Measurements from ENCODE around the gene FNDC3B.
A peak's percentile ranks its signal among the peaks of the same experiment; 100 is the strongest.

FNDC3B gene

GRCh38 chr3:172125963-172126457 is 86.6 kb downstream of the FNDC3B start:
- DNase-seq (ENCODE audit: low read depth) = peak; percentile 91
- peak overlapping the region; percentile 50 for H3K4me3 ChIP-seq (ENCODE audit: low read length)
- H3K27me3 ChIP-seq (replicated peaks; ENCODE audit: control insufficient read depth, insufficient read depth, low read length) = no peaks in the 10 kb centered on the region

GRCh38 chr3:172126741-172127140 is 87.4 kb downstream of the FNDC3B start:
- Histone ChIP-seq H3K4me3 (ENCODE audit: low read length) (peak overlapping the region; percentile 50), H3K9ac (ENCODE audit: low read length) (peak overlapping the region; percentile 62), H3K27me3 (replicated peaks; ENCODE audit: control insufficient read depth, insufficient read depth, low read length) (no peaks in the 10 kb centered on the region), H3K9me3 (ENCODE audit: control insufficient read depth, low read length) (no peaks in the 10 kb centered on the region), H3K4me1 (ENCODE audit: control insufficient read depth, insufficient read depth, low read length) (peaks cover 70% of the 10 kb centered on the region), H3K36me3 (ENCODE audit: control insufficient read depth, insufficient read depth, low read length, severe bottlenecking) (peaks cover 43% of the 10 kb centered on the region)
- peak; percentile 69 for DNase-seq (ENCODE audit: low read depth)

More at GRCh38 chr3:172125963-172126457, 86.6 kb downstream of the FNDC3B start:
- Histone ChIP-seq H3K36me3 (ENCODE audit: control insufficient read depth, insufficient read depth, low read length, severe bottlenecking) (peaks cover 49% of the 10 kb centered on the region), H3K9ac (ENCODE audit: low read length) (peak overlapping the region; percentile 62), H3K9me3 (ENCODE audit: control insufficient read depth, low read length) (no peaks in the 10 kb centered on the region), H3K4me1 (ENCODE audit: control insufficient read depth, insufficient read depth, low read length) (peaks cover 65% of the 10 kb centered on the region)

GRCh38 chr3:172127141-172127540 is 87.8 kb downstream of the FNDC3B start:
- Histone ChIP-seq H3K9ac (ENCODE audit: low read length) (peak overlapping the region; percentile 62), H3K36me3 (ENCODE audit: control insufficient read depth, insufficient read depth, low read length, severe bottlenecking) (peaks cover 43% of the 10 kb centered on the region), H3K9me3 (ENCODE audit: control insufficient read depth, low read length) (no peaks in the 10 kb centered on the region), H3K27me3 (replicated peaks; ENCODE audit: control insufficient read depth, insufficient read depth, low read length) (no peaks in the 10 kb centered on the region), H3K4me1 (ENCODE audit: control insufficient read depth, insufficient read depth, low read length) (peaks cover 73% of the 10 kb centered on the region), H3K4me3 (ENCODE audit: low read length) (peak overlapping the region; percentile 50)
- no peak for DNase-seq (ENCODE audit: low read depth)

GRCh38 chr3:172127929-172128580 is 88.7 kb downstream of the FNDC3B start:
- H3K27me3 ChIP-seq (replicated peaks; ENCODE audit: control insufficient read depth, insufficient read depth, low read length) = no peaks in the 10 kb centered on the region
- H3K9ac ChIP-seq (ENCODE audit: low read length) = peak overlapping the region; percentile 26
- no peak for DNase-seq (ENCODE audit: low read depth)
- H3K9me3 ChIP-seq (ENCODE audit: control insufficient read depth, low read length) = no peaks in the 10 kb centered on the region
- H3K36me3 ChIP-seq (ENCODE audit: control insufficient read depth, insufficient read depth, low read length, severe bottlenecking) = peaks cover 34% of the 10 kb centered on the region
- no peak overlapping the region for H3K4me3 ChIP-seq (ENCODE audit: low read length)
- peaks cover 73% of the 10 kb centered on the region for H3K4me1 ChIP-seq (ENCODE audit: control insufficient read depth, insufficient read depth, low read length)

GRCh38 chr3:172128858-172129257 is 89.5 kb downstream of the FNDC3B start:
- H3K4me1 ChIP-seq (ENCODE audit: control insufficient read depth, insufficient read depth, low read length) = peaks cover 73% of the 10 kb centered on the region
- H3K27me3 ChIP-seq (replicated peaks; ENCODE audit: control insufficient read depth, insufficient read depth, low read length) = no peaks in the 10 kb centered on the region
- no peaks in the 10 kb centered on the region for H3K9me3 ChIP-seq (ENCODE audit: control insufficient read depth, low read length)
- H3K9ac ChIP-seq (ENCODE audit: low read length) = peak overlapping the region; percentile 73
- H3K4me3 ChIP-seq (ENCODE audit: low read length) = peak overlapping the region; percentile 21
- peaks cover 31% of the 10 kb centered on the region for H3K36me3 ChIP-seq (ENCODE audit: control insufficient read depth, insufficient read depth, low read length, severe bottlenecking)
- no peak for DNase-seq (ENCODE audit: low read depth)

GRCh38 chr3:172129498-172129849 is 90.1 kb downstream of the FNDC3B start:
- no peak for DNase-seq (ENCODE audit: low read depth)
- Histone ChIP-seq H3K9ac (ENCODE audit: low read length) (peak overlapping the region; percentile 73), H3K36me3 (ENCODE audit: control insufficient read depth, insufficient read depth, low read length, severe bottlenecking) (peaks cover 31% of the 10 kb centered on the region), H3K9me3 (ENCODE audit: control insufficient read depth, low read length) (no peaks in the 10 kb centered on the region), H3K4me1 (ENCODE audit: control insufficient read depth, insufficient read depth, low read length) (peaks cover 77% of the 10 kb centered on the region), H3K27me3 (replicated peaks; ENCODE audit: control insufficient read depth, insufficient read depth, low read length) (no peaks in the 10 kb centered on the region), H3K4me3 (ENCODE audit: low read length) (peak overlapping the region; percentile 21)

GRCh38 chr3:172129850-172130716 is 90.7 kb downstream of the FNDC3B start:
- Histone ChIP-seq H3K9me3 (ENCODE audit: control insufficient read depth, low read length) (no peaks in the 10 kb centered on the region), H3K4me3 (ENCODE audit: low read length) (peak overlapping the region; percentile 65), H3K36me3 (ENCODE audit: control insufficient read depth, insufficient read depth, low read length, severe bottlenecking) (peaks cover 31% of the 10 kb centered on the region), H3K4me1 (ENCODE audit: control insufficient read depth, insufficient read depth, low read length) (peaks cover 77% of the 10 kb centered on the region), H3K27me3 (replicated peaks; ENCODE audit: control insufficient read depth, insufficient read depth, low read length) (no peaks in the 10 kb centered on the region), H3K9ac (ENCODE audit: low read length) (peak overlapping the region; percentile 73)
- DNase-seq (ENCODE audit: low read depth) = peak; percentile 97

GRCh38 chr3:172130717-172131050 is 91.3 kb downstream of the FNDC3B start:
- Histone ChIP-seq H3K27me3 (replicated peaks; ENCODE audit: control insufficient read depth, insufficient read depth, low read length) (no peaks in the 10 kb centered on the region), H3K9ac (ENCODE audit: low read length) (peak overlapping the region; percentile 71), H3K4me3 (ENCODE audit: low read length) (peak overlapping the region; percentile 65), H3K4me1 (ENCODE audit: control insufficient read depth, insufficient read depth, low read length) (peaks cover 77% of the 10 kb centered on the region), H3K36me3 (ENCODE audit: control insufficient read depth, insufficient read depth, low read length, severe bottlenecking) (peaks cover 30% of the 10 kb centered on the region), H3K9me3 (ENCODE audit: control insufficient read depth, low read length) (no peaks in the 10 kb centered on the region)
- DNase-seq (ENCODE audit: low read depth) = no peak

GRCh38 chr3:172131746-172132145 is 92.4 kb downstream of the FNDC3B start:
- Histone ChIP-seq H3K36me3 (ENCODE audit: control insufficient read depth, insufficient read depth, low read length, severe bottlenecking) (peaks cover 28% of the 10 kb centered on the region), H3K9me3 (ENCODE audit: control insufficient read depth, low read length) (no peaks in the 10 kb centered on the region), H3K9ac (ENCODE audit: low read length) (no peak overlapping the region), H3K27me3 (replicated peaks; ENCODE audit: control insufficient read depth, insufficient read depth, low read length) (no peaks in the 10 kb centered on the region), H3K4me3 (ENCODE audit: low read length) (no peak overlapping the region), H3K4me1 (ENCODE audit: control insufficient read depth, insufficient read depth, low read length) (peaks cover 77% of the 10 kb centered on the region)
- DNase-seq (ENCODE audit: low read depth) = no peak

GRCh38 chr3:172132159-172132586 is 92.8 kb downstream of the FNDC3B start:
- Histone ChIP-seq H3K4me3 (ENCODE audit: low read length) (no peak overlapping the region), H3K27me3 (replicated peaks; ENCODE audit: control insufficient read depth, insufficient read depth, low read length) (no peaks in the 10 kb centered on the region), H3K4me1 (ENCODE audit: control insufficient read depth, insufficient read depth, low read length) (peaks cover 77% of the 10 kb centered on the region), H3K9ac (ENCODE audit: low read length) (no peak overlapping the region), H3K36me3 (ENCODE audit: control insufficient read depth, insufficient read depth, low read length, severe bottlenecking) (peaks cover 32% of the 10 kb centered on the region), H3K9me3 (ENCODE audit: control insufficient read depth, low read length) (no peaks in the 10 kb centered on the region)
- DNase-seq (ENCODE audit: low read depth) = no peak

GRCh38 chr3:172132721-172133311 is 93.4 kb downstream of the FNDC3B start:
- Histone ChIP-seq H3K4me3 (ENCODE audit: low read length) (no peak overlapping the region), H3K9ac (ENCODE audit: low read length) (no peak overlapping the region), H3K36me3 (ENCODE audit: control insufficient read depth, insufficient read depth, low read length, severe bottlenecking) (peaks cover 33% of the 10 kb centered on the region), H3K4me1 (ENCODE audit: control insufficient read depth, insufficient read depth, low read length) (peaks cover 77% of the 10 kb centered on the region), H3K27me3 (replicated peaks; ENCODE audit: control insufficient read depth, insufficient read depth, low read length) (no peaks in the 10 kb centered on the region), H3K9me3 (ENCODE audit: control insufficient read depth, low read length) (no peaks in the 10 kb centered on the region)
- DNase-seq (ENCODE audit: low read depth) = no peak

Data from adipocyte (in vitro differentiated cells).